ENCODE data around the gene CHMP1A. TPM values are rescaled to one million over a fixed set of nuclear protein-coding genes. Genes with fewer than 3 reads are reported as not detected.

The CHMP1A gene
- polyA plus RNA-seq, 1 donor (not counting 4 experiments of a cell fraction or from before 2014, with no cell fraction given), result 64.1 TPM

GRCh38 chr16:89610108-89610453 is 47.4 kb downstream of the CHMP1A start:
- H3K36me3 ChIP-seq (ENCODE audit: control insufficient read depth in 2 of 2, extremely low read depth in 1 of 2, insufficient read depth in 2 of 2, low read length in 2 of 2), result no peaks in the 10 kb centered on the region
- TF ChIP-seq EZH2 (IDR thresholded peaks at IDR 0.05; ENCODE audit: low read length) (no peak), CTCF (optimal IDR thresholded peaks at IDR 0.05 in 1 of 3, IDR thresholded peaks at IDR 0.05 in 1 of 3, conservative IDR thresholded peaks at IDR 0.05 in 1 of 3; ENCODE audit: extremely low read depth in 1 of 3, insufficient read depth in 2 of 3, low read length in 3 of 3) (no peak)
- no peaks in the 10 kb centered on the region for H3K9me1 ChIP-seq (ENCODE audit: control insufficient read depth, extremely low read depth, insufficient read depth, low read length)
- peaks cover 15% of the 10 kb centered on the region for H3K4me1 ChIP-seq (ENCODE audit: control insufficient read depth, extremely low read depth, insufficient read depth, low read length)
- H3K4me2 ChIP-seq (ENCODE audit: control insufficient read depth, extremely low read depth, insufficient read depth, low read depth, low read length), result no peak overlapping the region
- DNase-seq (ENCODE audit: low read depth, low spot score) (no peak), FAIRE-seq (no peak)
- H3K79me2 ChIP-seq (ENCODE audit: control insufficient read depth, insufficient read depth, low read length), result no peaks in the 10 kb centered on the region
- H3K9ac ChIP-seq (ENCODE audit: control insufficient read depth, extremely low read depth, insufficient read depth, low read length), result no peak overlapping the region
- H3K27me3 ChIP-seq (ENCODE audit: control insufficient read depth, extremely low read depth, insufficient read depth, low read length), result peaks cover 9% of the 10 kb centered on the region
- no peak overlapping the region for H3K4me3 ChIP-seq (ENCODE audit: control insufficient read depth in 2 of 3, extremely low read depth in 1 of 3, insufficient read depth in 2 of 3, low read depth in 1 of 3, low read length in 3 of 3)
- H3K27ac ChIP-seq (ENCODE audit: control insufficient read depth, insufficient read depth, low read length), result no peak overlapping the region
- H4K20me1 ChIP-seq (ENCODE audit: control insufficient read depth, extremely low read depth, insufficient read depth, low read length), result no peaks in the 10 kb centered on the region
- H3K9me3 ChIP-seq (ENCODE audit: control insufficient read depth, low read depth, low read length), result no peaks in the 10 kb centered on the region
- dilution Hi-C loops (cut with MboI; ENCODE audit: extremely low pct_ligation_motif_present, low sequenced_read_pairs), result no loop called here
- no peak overlapping the region for H2AFZ ChIP-seq (ENCODE audit: control insufficient read depth, low read length)

- Histone ChIP-seq H2AFZ (ENCODE audit: control insufficient read depth, low read length) (no peak overlapping the region), H3K4me2 (ENCODE audit: control insufficient read depth, extremely low read depth, insufficient read depth, low read depth, low read length) (peak overlapping the region; percentile 37), H4K20me1 (ENCODE audit: control insufficient read depth, extremely low read depth, insufficient read depth, low read length) (no peaks in the 10 kb centered on the region), H3K9ac (ENCODE audit: control insufficient read depth, extremely low read depth, insufficient read depth, low read length) (no peak overlapping the region), H3K79me2 (ENCODE audit: control insufficient read depth, insufficient read depth, low read length) (no peaks in the 10 kb centered on the region), H3K9me1 (ENCODE audit: control insufficient read depth, extremely low read depth, insufficient read depth, low read length) (no peaks in the 10 kb centered on the region), H3K4me1 (ENCODE audit: control insufficient read depth, extremely low read depth, insufficient read depth, low read length) (peaks cover 16% of the 10 kb centered on the region), H3K27ac (ENCODE audit: control insufficient read depth, insufficient read depth, low read length) (no peak overlapping the region), H3K9me3 (ENCODE audit: control insufficient read depth, low read depth, low read length) (no peaks in the 10 kb centered on the region), H3K4me3 (ENCODE audit: control insufficient read depth in 2 of 3, extremely low read depth in 1 of 3, insufficient read depth in 2 of 3, low read depth in 1 of 3, low read length in 3 of 3) (no peak overlapping the region), H3K27me3 (ENCODE audit: control insufficient read depth, extremely low read depth, insufficient read depth, low read length) (peaks cover 9% of the 10 kb centered on the region), H3K36me3 (ENCODE audit: control insufficient read depth in 2 of 2, extremely low read depth in 1 of 2, insufficient read depth in 2 of 2, low read length in 2 of 2) (no peaks in the 10 kb centered on the region)
- FAIRE-seq (no peak), DNase-seq (ENCODE audit: low read depth, low spot score) (no peak)
- TF ChIP-seq EZH2 (IDR thresholded peaks at IDR 0.05; ENCODE audit: low read length) (no peak), CTCF (optimal IDR thresholded peaks at IDR 0.05 in 1 of 3, IDR thresholded peaks at IDR 0.05 in 1 of 3, conservative IDR thresholded peaks at IDR 0.05 in 1 of 3; ENCODE audit: extremely low read depth in 1 of 3, insufficient read depth in 2 of 3, low read length in 3 of 3) (no peak)
- dilution Hi-C loops (cut with MboI; ENCODE audit: extremely low pct_ligation_motif_present, low sequenced_read_pairs), result no loop called here
Measured at GRCh38 chr16:89607937-89608740, 49.4 kb downstream of the CHMP1A start.
